Measurements from ENCODE around the gene YKT6. TPM values are rescaled to one million over a fixed set of nuclear protein-coding genes. Genes with fewer than 3 reads are reported as not detected.

YKT6 gene
- total RNA-seq, 1 donor from 2014 or later: 131 TPM

- H3K36me3 Mint-ChIP-seq (ENCODE audit: low read depth): no peaks in the 10 kb centered on the region
- no peak for DNase-seq (ENCODE audit: low spot score)
- H3K4me1 Mint-ChIP-seq (ENCODE audit: low read depth): no peaks in the 10 kb centered on the region
- H3K4me3 Mint-ChIP-seq (ENCODE audit: unreplicated experiment): no peak overlapping the region
- no peaks in the 10 kb centered on the region for H3K9me3 Mint-ChIP-seq (ENCODE audit: low read depth)
- no peak for TF ChIP-seq CTCF (IDR thresholded peaks at IDR 0.05)
- peaks cover 2% of the 10 kb centered on the region for H3K27me3 Mint-ChIP-seq (ENCODE audit: low read depth)
- H3K27ac Mint-ChIP-seq (ENCODE audit: unreplicated experiment): no peak overlapping the region
These were observed 10.5 kb upstream of the YKT6 start for GRCh38 chr7:44189993-44190872.

GRCh38 chr7:44191171-44191570, 9.6 kb upstream of the YKT6 start:
- TF ChIP-seq CTCF (IDR thresholded peaks at IDR 0.05): no peak
- no peak for DNase-seq (ENCODE audit: low spot score)
- Mint-ChIP-seq H3K4me3 (ENCODE audit: unreplicated experiment) (no peak overlapping the region), H3K27me3 (ENCODE audit: low read depth) (peaks cover 2% of the 10 kb centered on the region), H3K27ac (ENCODE audit: unreplicated experiment) (no peak overlapping the region), H3K36me3 (ENCODE audit: low read depth) (no peaks in the 10 kb centered on the region), H3K4me1 (ENCODE audit: low read depth) (peaks cover 4% of the 10 kb centered on the region), H3K9me3 (ENCODE audit: low read depth) (no peaks in the 10 kb centered on the region)

- no peaks in the 10 kb centered on the region for H3K36me3 Mint-ChIP-seq (ENCODE audit: low read depth)
- H3K4me3 Mint-ChIP-seq (ENCODE audit: unreplicated experiment): no peak overlapping the region
- no peak overlapping the region for H3K27ac Mint-ChIP-seq (ENCODE audit: unreplicated experiment)
- H3K27me3 Mint-ChIP-seq (ENCODE audit: low read depth): peaks cover 8% of the 10 kb centered on the region
- TF ChIP-seq CTCF (IDR thresholded peaks at IDR 0.05): no peak
- peaks cover 5% of the 10 kb centered on the region for H3K4me1 Mint-ChIP-seq (ENCODE audit: low read depth)
- no peaks in the 10 kb centered on the region for H3K9me3 Mint-ChIP-seq (ENCODE audit: low read depth)
- DNase-seq (ENCODE audit: low spot score): no peak
These were observed 7.6 kb upstream of the YKT6 start for GRCh38 chr7:44193011-44193802.

GRCh38 chr7:44194069-44194468, 6.7 kb upstream of the YKT6 start:
- Mint-ChIP-seq H3K27me3 (ENCODE audit: low read depth) (peaks cover 8% of the 10 kb centered on the region), H3K4me3 (ENCODE audit: unreplicated experiment) (no peak overlapping the region), H3K36me3 (ENCODE audit: low read depth) (no peaks in the 10 kb centered on the region), H3K9me3 (ENCODE audit: low read depth) (no peaks in the 10 kb centered on the region), H3K4me1 (ENCODE audit: low read depth) (peaks cover 5% of the 10 kb centered on the region), H3K27ac (ENCODE audit: unreplicated experiment) (no peak overlapping the region)
- DNase-seq (ENCODE audit: low spot score): no peak
- no peak for TF ChIP-seq CTCF (IDR thresholded peaks at IDR 0.05)

GRCh38 chr7:44194562-44195145, 6.1 kb upstream of the YKT6 start:
- H3K27ac Mint-ChIP-seq (ENCODE audit: unreplicated experiment): no peak overlapping the region
- no peaks in the 10 kb centered on the region for H3K36me3 Mint-ChIP-seq (ENCODE audit: low read depth)
- H3K27me3 Mint-ChIP-seq (ENCODE audit: low read depth): peaks cover 8% of the 10 kb centered on the region
- H3K4me3 Mint-ChIP-seq (ENCODE audit: unreplicated experiment): no peak overlapping the region
- no peak for TF ChIP-seq CTCF (IDR thresholded peaks at IDR 0.05)
- H3K4me1 Mint-ChIP-seq (ENCODE audit: low read depth): peaks cover 5% of the 10 kb centered on the region
- no peaks in the 10 kb centered on the region for H3K9me3 Mint-ChIP-seq (ENCODE audit: low read depth)
- DNase-seq (ENCODE audit: low spot score): no peak
